Thyroid gland (tissue), 4 donors: ENCODE measurements around the gene DNMT1. TPM values are rescaled to one million over a fixed set of nuclear protein-coding genes. Genes with fewer than 3 reads are reported as not detected.

ENCODE experiments used
- DNase-seq, 2 donors: peaks; one replicate each; pipeline ENCODE4 v3.0.0-alpha.2; 2019
- H3K27ac ChIP-seq, 3 donors: fragments of 200-600 bp; sonication (generic); 1 replicate in 2 of 3; 2 replicates in 1 of 3; pipeline ENCODE4 v1.5.1; 2016 to 2019; ENCODE audit warnings: mild to moderate bottlenecking in 1 of 3, moderate library complexity in 1 of 3
- H3K27me3 ChIP-seq: fragments of 200-600 bp; sonication (generic); one replicate; pipeline ENCODE4 v1.5.1; 2019
- H3K36me3 ChIP-seq, 2 donors: fragments of 200-600 bp; sonication (generic); one replicate each; pipeline ENCODE4 v1.5.1; 2016 to 2019
- H3K4me1 ChIP-seq, 2 donors: fragments of 200-600 bp; sonication (generic); one replicate each; pipeline ENCODE4 v1.5.1; 2017 to 2019
- H3K4me3 ChIP-seq, 3 donors: fragments of 200-600 bp; sonication (generic); replicated peaks in 1 of 3; 1 replicate in 2 of 3; 2 replicates in 1 of 3; pipeline ENCODE4 v1.5.1; 2016; ENCODE audit warnings: mild to moderate bottlenecking in 1 of 3
- H3K9me3 ChIP-seq: fragments of 200-600 bp; sonication (generic); one replicate; pipeline ENCODE4 v1.5.1; 2017
- POLR2A ChIP-seq, 2 donors: fragments of 450-650 bp; IDR thresholded peaks; one replicate each; pipeline ENCODE4 v1.6.1; 2017; ENCODE audit warnings: antibody characterized with exemption in 2 of 2, mild to moderate bottlenecking in 2 of 2, moderate library complexity in 1 of 2
- WGBS, 2 donors: methylation state at CpG; one replicate each; pipeline ENCODE4 v1.1.5; 2017; 5-methylcytosine and 5-hydroxymethylcytosine counted together
- intact Hi-C: fragments of 100-400 bp; cut with DNase I; formaldehyde crosslinking; loops from one replicate; pipeline ENCODE4 v1.15.1; 2023
- total RNA-seq, 4 donors: library from RNA; depleted of rRNA; stranded (reverse); fragments of >200 nt; gene quantifications; one replicate each; pipeline ENCODE4 v1.2.3, GENCODE V29; 2016
- TF ChIP-seq, protein P1 (sequence below), 6 experiments: fragments of 200-600 bp in 3 of 6; fragments of 450-650 bp in 3 of 6; sonication (generic) in 3 of 6; IDR thresholded peaks; one replicate each; pipeline ENCODE4 v1.5.1; 2016 to 2019; ENCODE audit warnings: antibody characterized with exemption in 6 of 6, mild to moderate bottlenecking in 2 of 6, inconsistent platforms in 1 of 6, moderate library complexity in 1 of 6

DNMT1 gene
- total RNA-seq, 4 donors from 2014 or later: 31.2 to 49.5 (median 36.0) TPM

DNA sequence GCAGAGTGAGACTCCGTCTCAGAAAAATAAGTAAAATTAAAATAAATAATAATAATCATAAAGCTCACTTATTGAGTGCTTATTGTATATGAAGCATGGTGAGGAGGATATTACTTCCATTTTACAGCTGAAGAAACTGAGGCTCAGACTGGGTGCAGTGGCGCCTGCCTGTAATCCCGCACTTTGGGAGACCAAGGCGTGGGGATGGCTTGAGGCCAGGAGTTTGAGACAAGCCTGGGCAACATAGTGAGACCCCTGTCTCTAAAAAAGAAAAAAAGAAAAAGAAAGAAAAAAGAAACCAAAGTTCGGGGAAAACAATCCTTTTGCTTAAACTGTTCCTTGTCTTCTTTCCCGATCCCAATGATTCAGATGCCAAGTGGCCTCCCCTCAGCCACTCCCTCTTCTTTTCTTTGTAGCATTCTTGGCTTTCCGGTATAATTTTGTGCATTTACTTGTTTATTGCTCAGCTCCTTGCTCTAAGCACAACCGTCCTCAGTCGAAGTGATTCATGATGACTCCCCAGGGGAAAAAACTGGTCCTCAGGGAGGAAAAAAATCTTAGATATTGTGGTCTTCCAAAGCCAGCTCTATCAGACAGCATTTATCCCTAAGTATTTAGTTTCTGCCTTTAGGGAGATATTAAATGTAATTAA is 74.1 kb downstream of the DNMT1 start:
- 75 to 79% methylated on average over 9 of the region's 9 CpGs for WGBS, 2 donors
- Histone ChIP-seq H3K4me3 (no peak overlapping the region), H3K27ac (peak overlapping the region; percentile 3 to 83 (median 68)), H3K4me1 (peaks cover 13 to 25% of the 10 kb centered on the region in 2 donors), H3K36me3 (peaks cover 21 to 27% of the 10 kb centered on the region in 2 donors), H3K9me3 (no peaks in the 10 kb centered on the region), H3K27me3 (no peaks in the 10 kb centered on the region)
- no peak for DNase-seq
- intact Hi-C loops: no loop called here
- TF ChIP-seq, protein P1, sequence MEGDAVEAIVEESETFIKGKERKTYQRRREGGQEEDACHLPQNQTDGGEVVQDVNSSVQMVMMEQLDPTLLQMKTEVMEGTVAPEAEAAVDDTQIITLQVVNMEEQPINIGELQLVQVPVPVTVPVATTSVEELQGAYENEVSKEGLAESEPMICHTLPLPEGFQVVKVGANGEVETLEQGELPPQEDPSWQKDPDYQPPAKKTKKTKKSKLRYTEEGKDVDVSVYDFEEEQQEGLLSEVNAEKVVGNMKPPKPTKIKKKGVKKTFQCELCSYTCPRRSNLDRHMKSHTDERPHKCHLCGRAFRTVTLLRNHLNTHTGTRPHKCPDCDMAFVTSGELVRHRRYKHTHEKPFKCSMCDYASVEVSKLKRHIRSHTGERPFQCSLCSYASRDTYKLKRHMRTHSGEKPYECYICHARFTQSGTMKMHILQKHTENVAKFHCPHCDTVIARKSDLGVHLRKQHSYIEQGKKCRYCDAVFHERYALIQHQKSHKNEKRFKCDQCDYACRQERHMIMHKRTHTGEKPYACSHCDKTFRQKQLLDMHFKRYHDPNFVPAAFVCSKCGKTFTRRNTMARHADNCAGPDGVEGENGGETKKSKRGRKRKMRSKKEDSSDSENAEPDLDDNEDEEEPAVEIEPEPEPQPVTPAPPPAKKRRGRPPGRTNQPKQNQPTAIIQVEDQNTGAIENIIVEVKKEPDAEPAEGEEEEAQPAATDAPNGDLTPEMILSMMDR (IDR thresholded peaks at IDR 0.05): no peak
- no peak for TF ChIP-seq POLR2A (IDR thresholded peaks at IDR 0.05)

DNA sequence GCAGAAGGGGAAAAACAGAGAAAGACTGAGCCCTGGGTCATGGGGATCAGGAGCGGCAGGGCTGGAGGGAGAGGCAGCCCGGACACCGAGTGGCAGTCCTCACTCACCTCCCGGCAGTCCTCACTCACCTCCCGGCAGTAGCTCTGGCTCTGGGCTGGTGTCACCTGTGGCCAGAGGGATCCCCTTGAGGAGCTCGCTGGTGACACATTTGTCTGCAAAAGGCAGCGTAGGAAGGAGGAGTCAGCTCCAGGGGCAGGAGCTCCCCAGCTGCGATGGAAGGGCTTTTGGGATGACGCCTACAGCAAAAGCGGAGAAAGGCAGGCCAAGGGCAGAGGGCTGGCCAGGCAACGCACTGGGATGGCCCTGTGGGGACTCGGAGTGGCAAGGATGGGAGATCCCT is 75.8 kb downstream of the DNMT1 start:
- 41 to 50% methylated on average over 12 of the region's 12 CpGs for WGBS, 2 donors
- Histone ChIP-seq H3K27ac (peak overlapping the region in 1 of 3 donors; percentile 24), H3K4me1 (peaks cover 13 to 25% of the 10 kb centered on the region in 2 donors), H3K4me3 (peak overlapping the region; percentile 60 to 74 (median 65)), H3K9me3 (no peaks in the 10 kb centered on the region), H3K36me3 (peaks cover 32 to 40% of the 10 kb centered on the region in 2 donors), H3K27me3 (no peaks in the 10 kb centered on the region)
- TF ChIP-seq POLR2A (IDR thresholded peaks at IDR 0.05): no peak
- TF ChIP-seq, protein P1 (IDR thresholded peaks at IDR 0.05): no peak
- intact Hi-C loops: loop anchor here (10.0 kb wide), 1 partner anchor 136 kb away; the partner anchor contains the start of gene MRPL4
- no peak for DNase-seq

DNA sequence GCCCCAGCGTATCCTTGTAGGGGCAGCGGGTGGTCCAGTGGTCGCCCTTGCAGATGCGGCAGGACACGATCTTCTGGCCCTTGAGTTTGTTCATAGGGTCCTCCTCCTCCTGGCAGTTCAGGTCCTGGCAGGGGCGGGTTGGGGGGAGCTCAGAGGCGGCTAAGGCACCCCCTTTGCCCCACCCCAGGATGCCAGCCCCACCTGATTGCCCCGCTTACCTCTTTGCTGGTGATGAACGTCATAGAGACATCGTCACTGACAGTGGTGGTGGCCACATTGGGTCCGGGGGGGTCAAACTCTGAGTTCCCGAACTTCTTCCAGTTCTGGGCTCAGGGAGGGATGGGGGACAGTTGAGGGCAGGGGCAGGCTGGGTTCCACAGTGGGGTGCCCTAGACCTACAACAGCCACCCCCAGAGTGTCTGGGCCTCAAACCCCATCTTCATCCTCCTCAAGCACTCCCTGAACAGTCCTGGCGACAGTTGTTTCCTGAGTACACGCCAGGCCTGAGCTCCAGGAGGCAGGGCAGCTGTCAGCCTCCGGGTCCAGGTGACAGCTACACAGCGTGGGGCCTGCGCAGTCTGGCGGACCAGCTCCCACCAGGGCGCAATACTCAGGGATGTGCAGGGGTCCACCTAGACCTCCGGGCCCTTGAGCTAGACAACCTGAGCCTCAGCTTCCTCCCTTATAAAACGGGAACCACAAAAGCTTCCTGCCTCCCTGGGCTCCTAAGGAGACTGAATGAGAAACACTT is 77.7 kb downstream of the DNMT1 start:
- DNase-seq: no peak
- Histone ChIP-seq H3K27me3 (no peaks in the 10 kb centered on the region), H3K4me1 (peaks cover 13 to 24% of the 10 kb centered on the region in 2 donors), H3K36me3 (peaks cover 32 to 40% of the 10 kb centered on the region in 2 donors), H3K9me3 (no peaks in the 10 kb centered on the region), H3K4me3 (no peak overlapping the region), H3K27ac (no peak overlapping the region)
- 94 to 96% methylated on average over 15 to 20 of the region's 21 CpGs for WGBS, 2 donors
- intact Hi-C loops: loop anchor here (10.0 kb wide), 1 partner anchor 138 kb away; the partner anchor contains the start of gene MRPL4
- TF ChIP-seq, protein P1 (IDR thresholded peaks at IDR 0.05): no peak
- no peak for TF ChIP-seq POLR2A (IDR thresholded peaks at IDR 0.05)

DNA sequence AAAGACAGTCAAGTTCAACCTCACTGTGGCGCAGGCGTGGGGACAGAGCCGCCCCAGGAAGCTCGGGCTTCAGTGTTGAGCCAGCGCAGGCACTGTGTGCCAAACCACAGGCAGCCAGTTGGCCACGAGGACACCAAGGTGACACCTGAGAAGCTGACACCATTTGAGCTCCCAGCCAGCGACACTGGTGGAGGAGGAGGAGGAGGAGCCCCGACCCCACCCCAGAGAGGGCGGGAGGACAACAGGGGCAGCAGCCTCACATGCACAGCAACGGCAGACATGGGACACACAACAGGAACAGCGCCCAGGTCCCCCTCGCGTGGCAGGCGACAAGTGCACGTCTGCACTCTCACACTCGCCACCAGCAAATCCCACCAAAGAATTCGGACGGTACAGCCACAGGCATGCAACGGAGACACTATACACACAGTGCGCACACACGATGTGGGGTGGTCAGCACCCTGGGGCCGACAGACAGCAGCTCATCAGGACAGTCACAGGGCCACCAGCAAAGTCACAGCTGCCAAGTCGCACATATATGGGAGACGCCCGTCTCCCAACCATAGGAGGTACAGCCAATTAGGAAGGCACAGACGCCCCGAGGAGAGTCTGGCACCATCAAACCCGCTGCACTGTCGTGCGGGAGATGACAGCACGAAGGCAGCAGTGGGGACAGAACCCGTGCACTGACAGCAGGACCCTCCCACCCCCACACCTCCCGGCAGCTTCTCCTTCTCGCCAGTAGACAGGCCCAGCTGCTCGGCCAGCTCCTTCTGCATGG is 78.5 kb downstream of the DNMT1 start:
- Histone ChIP-seq H3K9me3 (no peaks in the 10 kb centered on the region), H3K4me1 (peaks cover 7 to 16% of the 10 kb centered on the region in 2 donors), H3K27me3 (no peaks in the 10 kb centered on the region), H3K36me3 (peaks cover 34 to 41% of the 10 kb centered on the region in 2 donors), H3K27ac (no peak overlapping the region), H3K4me3 (no peak overlapping the region)
- 83 to 91% methylated on average over 6 to 27 of the region's 35 CpGs for WGBS, 2 donors
- intact Hi-C loops: loop anchor here (10.0 kb wide), 1 partner anchor 139 kb away; the partner anchor contains the start of gene MRPL4
- TF ChIP-seq, protein P1 (IDR thresholded peaks at IDR 0.05): no peak
- no peak for TF ChIP-seq POLR2A (IDR thresholded peaks at IDR 0.05)
- no peak for DNase-seq
